Endothelial cell of umbilical vein (primary cell): ENCODE results near the gene SMIM7. TPM values are rescaled to one million over a fixed set of nuclear protein-coding genes. Genes with fewer than 3 reads are reported as not detected.

Source experiments
- BruUV-seq: library from RNA; stranded (reverse); fragments of 400-500 nt; replicated peaks from 2 replicates; lab custom pipeline; 2021; lab: Mats Ljungman, UMichigan
- CTCF ChIA-PET: fragments of 300-600, 350-600 bp; sonication (Branson Sonifier 250); formaldehyde crosslinking; loops from one replicate; lab custom pipeline; 2021; ENCODE audit warnings: antibody characterized with exemption, inconsistent platforms; lab: Charles Lee
- POLR2A ChIA-PET: fragments of 300-600, 350-600 bp; sonication (Branson Sonifier 250); formaldehyde crosslinking; loops from one replicate; lab custom pipeline; 2021; ENCODE audit warnings: antibody characterized with exemption, inconsistent platforms; lab: Charles Lee
- DNase-seq: peaks from one replicate; pipeline ENCODE4 v3.0.0-alpha.2; 2011; ENCODE audit warnings: low read depth, low spot score
- FAIRE-seq: peaks from 2 replicates; lab custom pipeline; 2011; peaks lifted over from hg19 to GRCh38; lab: Jason Lieb, UNC
- H2AFZ ChIP-seq: 2 replicates; pipeline ENCODE4 v1.6.0; 2012; ENCODE audit warnings: low read depth, low read length, control low read depth, inconsistent platforms
- H3K27ac ChIP-seq: 2 replicates; pipeline ENCODE4 v1.5.1; 2011; ENCODE audit warnings: low read depth, mild to moderate bottlenecking, control low read depth, low read length, moderate library complexity; ENCODE audit not compliant: insufficient read depth
- H3K27me3 ChIP-seq, 2 experiments: 2 replicates each; pipeline versions ENCODE4 v1.6.0 to v1.6.1; 2011; ENCODE audit warnings: low read length in 2 of 2, mixed read lengths in 1 of 2; ENCODE audit not compliant: control insufficient read depth in 2 of 2, insufficient read depth in 2 of 2
- H3K36me3 ChIP-seq, 2 experiments: 2 replicates in 1 of 2; 3 replicates in 1 of 2; pipeline ENCODE4 v1.5.1; 2011; ENCODE audit warnings: low read length in 2 of 2, mild to moderate bottlenecking in 1 of 2, moderate library complexity in 1 of 2; ENCODE audit not compliant: control insufficient read depth in 2 of 2, insufficient read depth in 2 of 2; ENCODE audit errors: extremely low read depth in 1 of 2
- H3K4me1 ChIP-seq: 3 replicates; pipeline ENCODE4 v1.5.1; 2011; ENCODE audit warnings: mild to moderate bottlenecking, low read length; ENCODE audit not compliant: control insufficient read depth, insufficient read depth; ENCODE audit errors: extremely low read depth
- H3K4me2 ChIP-seq: 2 replicates; pipeline ENCODE4 v1.6.1; 2011; ENCODE audit warnings: low read length, control low read depth, mixed read lengths; ENCODE audit not compliant: insufficient read depth
- H3K4me3 ChIP-seq, 3 experiments: fragments of 200-600 bp in 1 of 3; sonication (generic), shearing (Covaris generic) in 1 of 3; replicated peaks in 1 of 3; 2 replicates each; pipeline ENCODE4 v1.5.1; 2011 to 2016; ENCODE audit warnings: control low read depth in 3 of 3, low read length in 3 of 3, mild to moderate bottlenecking in 2 of 3, inconsistent platforms in 1 of 3, low read depth in 1 of 3, moderate library complexity in 1 of 3; ENCODE audit not compliant: insufficient read depth in 1 of 3
- H3K79me2 ChIP-seq: 2 replicates; pipeline ENCODE4 v1.6.0; 2012; ENCODE audit warnings: low read length, inconsistent platforms; ENCODE audit not compliant: control insufficient read depth, insufficient read depth
- H3K9ac ChIP-seq: replicated peaks from 2 replicates; pipeline ENCODE3; 2011; ENCODE audit warnings: low read length, control low read depth; ENCODE audit not compliant: insufficient read depth; ENCODE audit errors: extremely low read depth
- H3K9me1 ChIP-seq: replicated peaks from 3 replicates; pipeline ENCODE4 v1.6.0; 2011; ENCODE audit warnings: mild to moderate bottlenecking, low read length; ENCODE audit not compliant: control insufficient read depth, insufficient read depth; ENCODE audit errors: extremely low read depth
- H3K9me3 ChIP-seq: replicated peaks from 2 replicates; pipeline ENCODE4 v1.5.1; 2012; ENCODE audit warnings: low read length, inconsistent platforms; ENCODE audit not compliant: control insufficient read depth, insufficient read depth
- H4K20me1 ChIP-seq: replicated peaks from 2 replicates; pipeline ENCODE3; 2011; ENCODE audit warnings: mild to moderate bottlenecking, low read length; ENCODE audit not compliant: control insufficient read depth, insufficient read depth; ENCODE audit errors: extremely low read depth
- CTCF ChIP-seq, 2 donors: IDR thresholded peaks; 1 replicate in 1 of 2; 2 replicates in 1 of 2; pipeline ENCODE4 v1.5.1; 2011; ENCODE audit warnings: low read length in 2 of 2, mild to moderate bottlenecking in 2 of 2, moderate library complexity in 2 of 2, control low read depth in 1 of 2, inconsistent platforms in 1 of 2, low read depth in 1 of 2; ENCODE audit not compliant: insufficient read depth in 1 of 2; ENCODE audit errors: extremely low read depth in 1 of 2
- EZH2 ChIP-seq: IDR thresholded peaks from 2 replicates; pipeline ENCODE4 v1.6.1; 2012; ENCODE audit warnings: borderline replicate concordance, low read depth, mild to moderate bottlenecking, moderate library complexity, low read length, inconsistent platforms; ENCODE audit not compliant: severe bottlenecking
- FOS ChIP-seq: IDR thresholded peaks from 2 replicates; pipeline ENCODE4 v1.6.1; 2011; ENCODE audit warnings: mild to moderate bottlenecking, low read length, moderate library complexity, borderline replicate concordance; ENCODE audit not compliant: insufficient read depth
- GATA2 ChIP-seq: IDR thresholded peaks from 2 replicates; pipeline ENCODE4 v1.7.0; 2011; ENCODE audit warnings: low read depth, mild to moderate bottlenecking, moderate library complexity, mixed read lengths, low read length; ENCODE audit not compliant: insufficient read length, insufficient read depth
- JUN ChIP-seq: IDR thresholded peaks from 2 replicates; pipeline ENCODE4 v1.6.1; 2011; ENCODE audit warnings: borderline replicate concordance, low read depth; ENCODE audit not compliant: insufficient read length, insufficient read depth
- MYC ChIP-seq: IDR thresholded peaks from one replicate; pipeline ENCODE4 v1.6.1; 2011; ENCODE audit warnings: mild to moderate bottlenecking, low read depth, low read length
- POLR2A ChIP-seq: IDR thresholded peaks from 2 replicates; pipeline ENCODE4 v1.6.1; 2012; ENCODE audit warnings: low read depth, mild to moderate bottlenecking, control low read depth, low read length
- POLR2AphosphoS5 ChIP-seq: IDR thresholded peaks from 2 replicates; pipeline ENCODE4 v1.6.1; 2012; ENCODE audit warnings: low read depth, mild to moderate bottlenecking, control low read depth, low read length, moderate library complexity; ENCODE audit not compliant: insufficient read depth
- dilution Hi-C: fragments of 300-500 bp; cut with MboI; formaldehyde crosslinking; loops from one replicate; pipeline ENCODE4 v1.15.0; 2019; ENCODE audit warnings: low sequenced_read_pairs; ENCODE audit not compliant: extremely low pct_ligation_motif_present
- intact Hi-C: fragments of 100-400 bp; cut with micrococcal nuclease; formaldehyde crosslinking; loops from one replicate; pipeline ENCODE4 v1.10.0; 2022
- polyA plus RNA-seq, 4 experiments: library from polyadenylated mRNA; depleted of rRNA in 3 of 4; stranded (reverse) in 3 of 4; unstranded in 1 of 4; fragments of >200 nt; gene quantifications; 2 replicates each; pipeline versions ENCODE4 v1.2.1 to v1.2.3, GENCODE V29; 2011 to 2012; ENCODE audit warnings: missing spikeins in 1 of 4
- total RNA-seq: library from RNA; stranded (reverse); gene quantifications from 2 replicates; pipeline ENCODE4 v1.2.3, GENCODE V29; 2021
- TF ChIP-seq, protein P1 (sequence below): IDR thresholded peaks from 2 replicates; pipeline ENCODE4 v1.6.1; 2011; ENCODE audit not compliant: insufficient read depth, insufficient read length

SMIM7 gene
- total and polyA plus RNA-seq, 2 donors (not counting 3 experiments of a cell fraction or from before 2014, with no cell fraction given), result 51.1 to 62.0 TPM

DNA sequence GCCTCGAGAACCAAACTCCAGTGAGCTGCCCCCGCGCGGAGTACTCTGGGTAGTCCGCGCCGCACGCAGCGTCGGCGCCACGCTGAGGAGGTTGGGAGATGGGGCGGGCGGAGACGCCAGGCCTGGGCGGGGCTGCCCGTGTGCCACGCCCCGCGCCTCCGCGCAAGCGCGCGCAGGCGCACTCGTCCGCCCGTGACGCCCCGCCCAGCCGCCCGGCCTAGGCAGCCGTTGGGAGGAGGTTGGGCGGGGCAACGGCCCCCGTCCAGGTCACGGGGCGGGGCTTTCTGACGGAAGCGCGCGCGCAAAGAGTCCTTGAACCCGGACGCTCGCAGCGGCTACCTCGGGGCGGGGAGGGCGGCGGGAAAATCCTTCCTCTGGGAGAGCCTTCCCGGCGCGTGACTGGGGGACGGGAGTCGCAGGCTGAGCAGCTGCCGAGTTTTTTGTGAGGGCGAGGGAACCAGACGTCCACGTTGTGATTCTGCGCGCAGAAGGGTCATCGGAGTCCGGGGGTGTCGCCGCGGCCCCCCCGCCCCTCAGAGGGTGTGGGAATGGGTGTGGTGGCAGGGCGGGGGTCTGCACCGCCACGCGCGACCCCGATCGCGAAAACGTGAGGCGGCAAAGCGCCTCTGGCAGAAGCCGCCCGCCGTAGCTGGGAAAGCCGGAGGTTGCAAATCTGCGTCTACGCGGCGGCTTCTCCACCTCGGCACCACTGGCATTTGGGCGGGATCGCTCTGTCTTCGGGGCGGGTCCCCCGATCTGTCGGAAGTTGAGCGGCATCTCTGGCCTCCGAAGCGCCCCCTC lies 31.6 kb downstream of the SMIM7 start, which contains the start of gene MED26:
TSS of gene MED26 (minus strand) at position 22 of the 801 bp plus-strand sequence. CDS start 261 bp downstream, outside the sequence.
- peak within 1 kb of the TSS; percentile 73 for H2AFZ ChIP-seq
- H3K9ac ChIP-seq, result peak within 1 kb of the TSS; percentile 90
- peaks cover 44% of the 10 kb centered on the region for H3K79me2 ChIP-seq
- POLR2A ChIA-PET, result interaction anchor here (0.6 to 1.9 kb wide), 4 partner anchors 32 to 85 kb away, joined by 3 to 8 read pairs (median 4); partner anchors contain the start of genes SMIM7 and TMEM38A
- peaks cover 18% of the 10 kb centered on the region for H3K4me1 ChIP-seq
- peak; percentile 94 for DNase-seq
- CTCF ChIA-PET, result interaction anchor here (0.6 to 1.2 kb wide), 5 partner anchors 18 to 193 kb away, joined by 3 read pairs; partner anchors contain the start of gene TMEM38A
- H3K4me2 ChIP-seq, result peak within 1 kb of the TSS; percentile 96
- peaks cover 2 to 17% of the 10 kb centered on the region in 2 experiments for H3K36me3 ChIP-seq
- dilution Hi-C loops (no loop called here), intact Hi-C loops (loop anchor here (1.0 to 5.0 kb wide), 5 partner anchors 32 to 101 kb away; partner anchors contain the start of genes SLC35E1 and SMIM7)
- H3K27me3 ChIP-seq, result no peaks in the 10 kb centered on the region
- peak within 1 kb of the TSS; percentile 79 to 90 (median 90) for H3K4me3 ChIP-seq
- BruUV-seq, result no TSS peak
- no peak for TF ChIP-seq MYC
- TF ChIP-seq, protein P1, sequence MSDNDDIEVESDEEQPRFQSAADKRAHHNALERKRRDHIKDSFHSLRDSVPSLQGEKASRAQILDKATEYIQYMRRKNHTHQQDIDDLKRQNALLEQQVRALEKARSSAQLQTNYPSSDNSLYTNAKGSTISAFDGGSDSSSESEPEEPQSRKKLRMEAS, result no peak
- TF ChIP-seq JUN, result no peak
- peak in 1 of 2 donors; percentile 16 for TF ChIP-seq CTCF (IDR thresholded peaks at IDR 0.05; ENCODE audit: extremely low read depth in 1 of 2, insufficient read depth in 1 of 2, low read depth in 1 of 2, low read length in 2 of 2)
- no peak for TF ChIP-seq GATA2
- peak; percentile 97 for TF ChIP-seq POLR2AphosphoS5
- no peak for TF ChIP-seq FOS
- peak; percentile 92 for TF ChIP-seq POLR2A
- TF ChIP-seq EZH2, result no peak
- H3K9me3 ChIP-seq, result no peaks in the 10 kb centered on the region
- peak within 1 kb of the TSS; percentile 60 for H3K27ac ChIP-seq
- no peaks in the 10 kb centered on the region for H4K20me1 ChIP-seq
- H3K9me1 ChIP-seq, result no peaks in the 10 kb centered on the region
- FAIRE-seq, result peak; percentile 98
